GM12875 (cell line): ENCODE data around the gene CWH43.
"Not testable (repeated sequence)": the region's sequence is repeated elsewhere in the genome, so short reads cannot be mapped to it uniquely, and the experiment has no call there.

Experiments
- H3K4me3 ChIP-seq: one replicate; pipeline ENCODE4 v1.5.1; 2011; ENCODE audit warnings: low read depth, low read length, control low read depth

CWH43 gene

DNA sequence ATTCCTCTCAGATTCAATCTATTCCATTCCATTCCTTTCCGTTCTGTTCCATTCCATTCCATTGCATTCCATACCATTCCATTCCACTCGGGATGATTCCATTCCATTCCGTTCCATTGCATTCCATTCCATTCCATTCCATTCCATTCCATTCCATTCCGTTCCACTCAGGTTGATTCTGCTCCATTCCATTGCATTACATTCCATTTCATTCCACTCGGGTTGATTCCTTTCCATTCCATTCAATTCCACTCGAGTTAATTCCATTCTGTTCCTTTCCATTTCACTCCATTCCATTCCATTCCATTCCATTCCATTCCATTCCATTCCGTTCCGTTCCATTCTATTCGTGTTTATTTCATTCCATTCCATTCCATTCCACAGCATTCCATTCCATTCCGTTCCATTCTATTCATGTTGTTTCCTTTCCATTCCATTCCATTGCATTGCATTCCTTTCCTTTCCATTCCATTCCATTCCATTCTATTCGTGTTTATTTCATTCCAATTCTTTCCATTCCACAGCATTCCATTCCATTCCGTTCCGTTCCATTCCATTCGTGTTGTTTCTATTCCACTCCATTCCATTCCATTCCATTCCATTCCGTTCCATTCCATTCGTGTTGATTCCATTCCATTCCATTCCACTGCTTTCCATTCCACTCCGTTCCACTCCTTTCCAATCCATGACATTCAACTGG, 118.3 kb downstream of the CWH43 start:
- not testable (repeated sequence) for H3K4me3 ChIP-seq

DNA sequence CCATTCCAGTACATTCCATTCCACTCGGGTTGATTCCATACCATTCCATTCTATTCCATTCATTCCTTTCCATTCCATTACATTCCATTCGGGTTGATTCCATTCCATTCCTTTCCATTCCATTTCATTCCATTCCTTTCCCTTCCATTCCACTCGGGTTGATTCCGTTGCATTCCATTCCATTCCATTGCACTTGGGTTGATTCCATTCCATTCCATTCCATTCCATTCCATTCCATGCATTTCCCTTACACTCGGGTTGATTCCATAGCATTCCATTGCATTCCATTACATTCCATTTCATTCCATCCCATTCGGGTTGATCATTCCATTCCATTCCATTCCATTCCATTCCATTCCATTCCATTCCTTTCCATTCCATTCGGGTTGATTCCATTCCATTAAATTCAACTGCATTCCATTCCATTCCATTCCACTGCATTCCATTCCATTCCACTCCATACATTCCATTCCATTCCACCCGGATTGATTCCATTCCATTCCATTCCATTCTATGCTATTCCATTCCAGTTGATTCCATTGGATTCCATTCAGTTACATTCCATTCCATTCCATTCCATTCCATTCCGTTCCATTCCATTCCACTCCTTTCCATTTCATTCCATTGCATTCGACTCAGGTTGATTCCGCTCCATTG, 119.3 kb downstream of the CWH43 start:
- not testable (repeated sequence) for H3K4me3 ChIP-seq

DNA sequence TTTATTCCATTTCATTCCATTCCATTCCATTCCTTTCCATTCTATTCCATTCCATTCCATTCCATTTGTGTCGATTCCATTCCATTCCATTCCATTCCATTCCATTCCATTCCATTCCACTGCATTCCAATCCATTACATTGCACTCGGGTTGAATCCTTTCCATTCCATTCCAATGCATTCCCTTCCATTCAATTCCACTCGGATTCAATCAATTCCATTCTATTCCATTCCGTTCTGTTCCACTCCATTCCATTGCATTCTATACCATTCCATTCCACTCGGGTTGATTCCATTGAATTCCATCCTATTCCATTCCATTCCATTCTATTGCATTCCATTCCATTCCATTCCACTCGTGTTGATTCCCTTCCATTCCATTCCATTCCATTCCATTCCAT, 121.2 kb downstream of the CWH43 start:
- not testable (repeated sequence) for H3K4me3 ChIP-seq

DNA sequence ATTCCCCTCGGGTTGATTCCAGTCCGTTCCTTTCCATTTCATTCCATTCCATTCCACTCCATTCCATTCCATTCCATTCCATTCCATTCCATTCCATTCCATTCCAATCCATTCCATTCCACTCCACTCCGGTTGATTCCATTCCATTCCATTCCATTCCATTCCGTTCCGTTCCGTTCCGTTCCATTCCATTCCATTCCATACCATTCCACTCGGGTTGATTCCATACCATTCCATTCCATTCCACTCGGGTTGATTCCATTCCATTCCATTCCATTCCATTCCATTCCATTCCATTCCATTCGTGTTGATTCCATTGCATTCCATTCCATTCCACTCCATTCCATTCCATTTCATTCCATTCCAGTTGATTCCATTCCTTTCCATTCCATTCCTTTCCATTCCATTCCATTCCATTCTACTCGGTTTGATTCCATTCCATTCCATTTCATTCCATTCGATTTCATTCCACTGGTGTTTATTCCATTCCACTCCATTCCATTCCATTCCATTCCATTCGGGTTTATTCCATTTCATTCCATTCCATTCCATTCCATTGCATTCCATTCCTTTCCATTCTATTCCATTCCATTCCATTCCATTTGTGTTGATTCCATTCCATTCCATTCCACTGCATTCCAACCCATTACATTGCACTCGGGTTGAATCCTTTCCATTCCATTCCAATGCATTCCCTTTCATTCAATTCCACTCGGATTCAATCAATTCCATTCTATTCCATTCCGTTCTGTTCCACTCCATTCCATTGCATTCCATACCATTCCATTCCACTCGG, 122.3 kb downstream of the CWH43 start:
- not testable (repeated sequence) for H3K4me3 ChIP-seq

DNA sequence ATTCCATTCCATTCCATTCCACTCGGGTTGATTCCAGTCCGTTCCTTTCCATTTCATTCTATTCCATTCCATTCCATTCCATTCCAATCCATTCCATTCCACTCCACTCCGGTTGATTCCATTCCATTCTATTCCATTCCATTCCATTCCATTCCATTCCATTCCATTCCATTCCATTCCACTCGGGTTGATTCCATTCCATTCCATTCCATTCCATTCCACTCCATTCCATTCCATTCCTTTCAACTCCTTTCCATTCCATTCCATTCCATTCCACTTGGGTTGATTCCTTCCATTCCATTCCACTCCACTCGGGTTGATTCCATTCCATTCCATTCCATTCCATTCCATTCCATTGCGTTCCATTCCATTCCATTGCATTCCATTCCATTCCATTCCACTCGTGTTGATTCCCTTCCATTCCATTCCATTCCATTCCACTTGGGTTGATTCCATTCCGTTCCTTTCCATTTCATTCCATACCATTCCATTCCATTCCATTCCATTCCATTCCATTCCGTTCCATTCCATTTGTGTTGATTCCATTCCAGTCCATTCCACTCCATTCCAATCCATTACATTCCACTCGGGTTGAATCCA, 123.6 kb downstream of the CWH43 start:
- H3K4me3 ChIP-seq: not testable (repeated sequence)

DNA sequence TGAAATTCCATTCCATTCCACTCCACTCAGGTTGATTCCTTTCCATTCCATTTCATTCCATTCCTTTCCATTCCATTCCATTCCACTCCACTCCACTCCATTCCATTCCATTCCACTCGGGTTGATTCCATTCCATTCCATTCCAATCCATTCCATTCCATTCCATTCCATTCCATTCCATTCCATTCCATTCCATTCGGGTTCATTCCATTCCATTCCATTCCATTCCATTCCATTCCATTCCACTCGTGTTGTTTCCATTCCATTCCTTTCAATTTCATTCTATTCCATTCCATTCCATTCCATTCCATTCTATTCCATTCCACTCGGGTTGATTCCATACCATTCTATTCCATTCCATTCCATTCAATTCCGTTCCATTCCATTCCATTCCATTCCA, 124.5 kb downstream of the CWH43 start:
- not testable (repeated sequence) for H3K4me3 ChIP-seq
